ENCODE measurements around the gene CACNG1. TPM values are rescaled to one million over a fixed set of nuclear protein-coding genes. Genes with fewer than 3 reads are reported as not detected.

CACNG1 gene
- total and polyA plus RNA-seq, 5 experiments from 2014 or later: not detected

DNA sequence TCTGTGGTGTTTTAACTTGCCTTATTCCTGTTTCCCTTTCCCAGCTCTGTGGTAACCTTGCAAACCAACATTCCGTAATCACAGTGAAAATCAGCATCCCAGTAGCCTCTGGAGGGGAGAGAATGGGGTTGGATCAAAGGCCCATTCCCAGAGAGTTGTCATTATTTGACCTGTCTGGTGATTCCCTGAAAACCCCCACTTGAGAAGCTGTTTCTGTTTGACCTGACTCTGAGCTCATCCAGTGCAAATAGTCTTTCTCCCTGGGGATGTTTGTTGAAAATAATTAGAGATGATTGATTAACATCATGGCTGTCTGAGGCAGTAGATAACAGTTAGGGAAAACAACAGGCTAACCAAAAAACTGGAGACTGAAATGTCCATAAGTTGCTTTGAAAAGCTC is 3.0 kb downstream of the CACNG1 start:
- H3K27me3 Mint-ChIP-seq: peaks cover 0 to 4% (median 0%) of the 10 kb centered on the region in 5 donors
- H3K4me3 Mint-ChIP-seq: no peak overlapping the region
- POLR2A ChIA-PET: no interaction called here

DNA sequence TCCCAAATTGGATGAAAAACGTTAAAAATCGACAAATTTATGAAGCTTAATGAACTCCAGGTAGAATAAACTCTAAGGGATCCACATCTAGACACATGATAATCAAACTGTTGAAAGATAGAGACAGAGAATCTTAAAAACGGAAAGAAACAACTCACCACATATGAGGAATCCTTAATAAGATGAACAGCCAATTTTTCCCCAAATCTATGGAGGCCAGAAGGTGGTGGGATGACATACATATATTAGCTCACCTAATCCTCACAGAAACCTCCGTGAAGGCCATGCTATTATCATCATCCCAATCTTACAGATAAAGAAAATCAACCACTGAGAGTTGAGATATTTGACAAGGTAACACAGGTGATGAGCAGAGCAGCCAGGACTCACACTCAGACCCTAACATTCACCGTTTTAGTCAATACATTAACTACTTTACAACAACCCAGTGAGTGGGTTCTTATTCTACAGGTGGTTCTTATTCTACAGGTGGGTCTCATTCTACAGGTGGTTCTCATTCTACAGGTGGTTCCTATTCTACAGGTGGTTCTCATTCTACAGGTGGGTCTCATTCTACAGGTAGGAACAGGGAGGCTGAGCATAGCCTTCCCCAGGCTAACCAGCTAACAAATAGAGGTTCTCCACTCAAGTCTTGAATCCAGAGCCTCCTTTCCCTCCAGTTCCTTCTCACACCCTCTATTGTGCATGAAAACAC is 4.8 kb downstream of the CACNG1 start:
- no peaks in the 10 kb centered on the region for H3K4me1 Mint-ChIP-seq
- ATAC-seq (no peak), DNase-seq (no peak)
- peaks cover 8 to 35% (median 19%) of the 10 kb centered on the region in 9 donors for H3K9me3 Mint-ChIP-seq
- H3K36me3 Mint-ChIP-seq: peaks cover 0 to 28% (median 18%) of the 10 kb centered on the region in 3 donors
- no peak overlapping the region for H3K27ac Mint-ChIP-seq
- POLR2A ChIA-PET: no interaction called here
- no peak overlapping the region for H3K4me3 Mint-ChIP-seq
- H3K27me3 Mint-ChIP-seq: peaks cover 0 to 4% (median 0%) of the 10 kb centered on the region in 5 donors

More for the DNA sequence above, 3.0 kb downstream of the CACNG1 start:
- no peaks in the 10 kb centered on the region for H3K4me1 Mint-ChIP-seq
- DNase-seq (no peak), ATAC-seq (no peak)
- peaks cover 8 to 35% (median 19%) of the 10 kb centered on the region in 9 donors for H3K9me3 Mint-ChIP-seq
- no peak overlapping the region for H3K27ac Mint-ChIP-seq
- H3K36me3 Mint-ChIP-seq: peaks cover 0 to 28% (median 18%) of the 10 kb centered on the region in 3 donors

DNA sequence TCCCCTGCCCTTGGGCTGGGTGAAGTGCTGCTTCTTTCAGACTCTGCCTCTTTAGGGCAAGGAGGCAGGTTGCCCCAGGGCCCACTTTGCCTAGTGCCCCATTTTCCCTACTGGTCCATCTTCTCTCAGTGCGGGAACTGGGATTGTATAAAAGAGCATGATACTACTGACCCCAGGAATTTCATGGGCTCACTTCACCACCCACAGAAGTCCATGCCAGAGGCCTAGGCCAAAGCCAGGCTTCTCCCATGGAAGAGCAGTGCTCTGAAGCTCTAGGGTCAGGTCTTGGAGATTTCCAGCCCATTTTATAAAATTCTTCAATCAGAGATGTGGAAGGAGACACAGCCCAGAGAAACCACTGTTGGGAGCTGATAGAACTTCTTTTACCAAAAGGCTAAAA is 5.7 kb downstream of the CACNG1 start:
- ATAC-seq (no peak), DNase-seq (no peak)
- H3K27me3 Mint-ChIP-seq: peaks cover 0 to 4% (median 0%) of the 10 kb centered on the region in 5 donors
- POLR2A ChIA-PET: no interaction called here
- H3K9me3 Mint-ChIP-seq: peaks cover 8 to 35% (median 19%) of the 10 kb centered on the region in 9 donors
- no peaks in the 10 kb centered on the region for H3K4me1 Mint-ChIP-seq
- H3K27ac Mint-ChIP-seq: no peak overlapping the region
- H3K4me3 Mint-ChIP-seq: no peak overlapping the region
- H3K36me3 Mint-ChIP-seq: peaks cover 0 to 28% (median 18%) of the 10 kb centered on the region in 3 donors

DNA sequence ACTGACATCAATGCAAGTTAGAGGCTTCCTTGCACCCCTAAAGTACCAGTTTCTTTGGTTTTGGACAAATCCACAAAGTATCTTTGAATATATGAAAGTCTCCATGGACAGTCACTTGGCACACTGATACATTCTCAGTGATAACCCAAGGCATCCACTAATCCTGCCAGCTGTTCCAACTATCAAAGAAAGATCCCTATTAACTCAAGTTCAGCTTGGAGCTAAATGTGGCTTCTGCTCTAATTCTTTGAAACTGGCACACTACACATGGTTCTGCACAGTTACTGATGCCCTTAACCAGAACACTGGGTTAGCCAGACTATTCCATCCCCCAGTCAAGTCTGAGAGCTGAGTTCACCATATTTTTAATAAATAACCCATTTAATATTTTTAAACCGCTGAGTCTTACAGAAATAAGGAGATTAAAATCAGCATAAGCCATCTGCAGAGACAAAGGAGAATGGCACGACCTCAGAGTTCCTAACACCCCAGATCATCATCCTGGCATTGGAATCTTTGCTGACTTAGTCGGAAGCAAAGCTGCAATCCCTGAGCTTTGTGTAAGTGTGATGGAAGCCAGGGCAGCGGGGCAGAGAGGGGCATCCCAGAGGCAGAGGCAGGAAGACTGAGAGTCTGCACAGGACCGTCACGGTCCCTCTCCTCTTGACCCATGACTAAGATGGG is 6.3 kb downstream of the CACNG1 start:
- Mint-ChIP-seq H3K27me3 (peaks cover 0 to 4% (median 0%) of the 10 kb centered on the region in 5 donors), H3K4me3 (no peak overlapping the region), H3K27ac (no peak overlapping the region), H3K9me3 (peaks cover 8 to 35% (median 19%) of the 10 kb centered on the region in 9 donors), H3K4me1 (no peaks in the 10 kb centered on the region), H3K36me3 (peaks cover 0 to 28% (median 18%) of the 10 kb centered on the region in 3 donors)
- POLR2A ChIA-PET: no interaction called here
- ATAC-seq (no peak), DNase-seq (no peak)

DNA sequence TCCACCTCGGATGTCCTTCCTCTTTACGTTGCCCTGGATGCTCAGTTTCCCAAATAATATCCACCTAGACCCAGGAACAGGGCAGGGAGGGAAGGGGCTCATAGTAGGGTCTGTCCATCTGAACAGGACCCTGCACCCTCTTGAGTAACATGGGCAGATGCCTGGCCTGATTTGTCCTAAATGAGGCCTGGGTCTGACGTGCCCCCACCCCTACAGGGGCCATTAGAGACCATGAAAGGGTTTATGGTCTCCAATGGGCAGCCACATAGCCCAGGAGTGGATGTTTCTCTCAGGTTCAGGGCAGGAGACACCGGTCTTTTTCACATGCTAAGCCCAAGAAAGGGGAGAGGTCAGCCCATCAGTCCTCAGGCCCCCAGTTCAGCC is 6.8 kb downstream of the CACNG1 start:
- Mint-ChIP-seq H3K4me1 (no peaks in the 10 kb centered on the region), H3K36me3 (peaks cover 0 to 28% (median 18%) of the 10 kb centered on the region in 3 donors), H3K27ac (no peak overlapping the region), H3K27me3 (peaks cover 0 to 3% (median 0%) of the 10 kb centered on the region in 5 donors), H3K9me3 (peaks cover 8 to 35% (median 19%) of the 10 kb centered on the region in 9 donors), H3K4me3 (no peak overlapping the region)
- POLR2A ChIA-PET: no interaction called here
- no peak for ATAC-seq
- no peak for DNase-seq

DNA sequence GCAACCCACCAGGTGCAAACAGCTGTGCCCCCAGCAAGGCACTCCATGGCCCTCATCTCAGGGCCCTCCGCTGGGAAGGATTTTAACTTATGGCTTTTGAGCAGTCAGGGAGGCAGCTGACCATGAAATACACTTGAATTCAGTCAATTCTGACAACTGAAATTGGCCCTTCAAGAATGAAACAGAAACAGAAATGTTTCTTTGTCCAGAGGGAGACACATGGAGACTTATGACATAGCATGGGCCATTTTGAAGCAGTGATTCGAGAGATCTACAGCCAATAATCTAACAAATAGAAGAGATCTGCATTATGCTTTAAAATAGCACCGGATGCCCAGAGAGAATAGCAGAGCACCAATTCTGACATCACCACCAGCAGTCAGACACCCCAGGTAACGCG is 7.5 kb downstream of the CACNG1 start:
- Mint-ChIP-seq H3K36me3 (peaks cover 0 to 26% (median 18%) of the 10 kb centered on the region in 3 donors), H3K27ac (no peak overlapping the region), H3K4me1 (no peaks in the 10 kb centered on the region), H3K9me3 (peaks cover 8 to 33% (median 19%) of the 10 kb centered on the region in 9 donors), H3K4me3 (no peak overlapping the region), H3K27me3 (no peaks in the 10 kb centered on the region)
- DNase-seq: no peak
- ATAC-seq: no peak
- POLR2A ChIA-PET: no interaction called here

DNA sequence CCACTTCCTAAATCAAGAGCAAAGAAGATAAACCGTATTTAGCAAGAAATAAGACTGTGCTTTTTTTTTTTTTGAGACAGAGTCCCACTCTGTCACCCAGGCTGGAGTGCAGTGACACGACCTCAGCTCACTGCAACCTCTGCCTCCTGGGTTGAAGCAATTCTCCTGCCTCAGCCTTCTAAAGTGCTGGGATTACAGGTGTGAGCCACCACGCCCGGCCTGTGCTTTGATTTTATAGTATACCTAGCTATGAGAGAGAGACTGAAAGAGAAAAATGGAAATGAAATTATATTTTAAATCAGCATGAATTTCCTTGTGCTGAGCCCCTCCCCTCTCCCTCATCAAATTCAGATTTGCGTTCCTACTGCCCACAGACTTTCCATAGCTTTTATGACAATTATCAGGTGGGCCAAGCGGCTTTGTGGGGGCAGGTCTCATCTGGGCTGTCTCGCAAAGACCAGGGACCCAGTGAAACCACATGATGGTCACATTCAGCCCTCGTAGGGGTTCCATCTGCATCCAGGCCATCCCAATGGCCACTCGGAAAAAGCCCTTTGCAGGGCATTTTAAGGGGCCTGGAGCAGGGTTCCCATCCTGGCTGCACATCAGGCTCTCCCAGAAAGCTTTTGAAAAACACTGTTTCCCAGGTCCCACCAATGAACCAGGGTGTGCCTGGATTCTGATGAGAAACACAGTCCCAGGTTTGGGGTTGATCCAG is 8.5 kb downstream of the CACNG1 start:
- no peaks in the 10 kb centered on the region for H3K27me3 Mint-ChIP-seq
- POLR2A ChIA-PET: no interaction called here
- no peak overlapping the region for H3K27ac Mint-ChIP-seq
- H3K36me3 Mint-ChIP-seq: peaks cover 0 to 16% (median 10%) of the 10 kb centered on the region in 3 donors
- H3K9me3 Mint-ChIP-seq: peaks cover 1 to 22% (median 15%) of the 10 kb centered on the region in 9 donors
- DNase-seq (no peak), ATAC-seq (no peak)
- no peaks in the 10 kb centered on the region for H3K4me1 Mint-ChIP-seq
- no peak overlapping the region for H3K4me3 Mint-ChIP-seq

DNA sequence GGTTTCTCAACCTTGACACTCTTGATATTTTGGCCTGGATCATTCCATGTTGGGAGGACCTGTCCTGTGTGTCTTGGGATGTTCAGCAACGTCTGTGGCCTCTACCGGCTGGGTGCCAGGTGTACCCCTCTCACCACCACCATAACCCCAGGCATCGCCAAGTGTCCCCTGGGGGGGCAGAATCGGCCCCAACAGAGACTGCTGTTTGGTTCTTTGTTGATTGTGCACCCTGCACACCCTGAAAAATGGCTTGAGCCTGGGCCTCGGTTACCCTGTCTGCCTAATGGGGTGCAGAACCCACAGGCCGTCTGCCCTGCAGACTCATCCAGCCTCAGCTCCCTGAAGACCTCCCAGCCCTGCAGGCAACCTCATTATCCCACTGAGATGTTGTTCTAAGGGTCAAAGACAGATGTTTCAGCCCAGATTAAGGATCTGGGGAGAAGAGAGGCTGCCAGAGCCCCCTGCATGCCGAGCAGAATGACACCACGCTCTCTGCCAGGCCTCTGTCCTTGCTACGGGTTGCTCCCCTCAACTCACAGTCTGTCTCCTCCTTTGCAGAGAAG is 9.2 kb downstream of the CACNG1 start:
- POLR2A ChIA-PET: no interaction called here
- ATAC-seq (no peak), DNase-seq (no peak)
- H3K27ac Mint-ChIP-seq: no peak overlapping the region
- no peak overlapping the region for H3K4me3 Mint-ChIP-seq
- peaks cover 0 to 16% (median 11%) of the 10 kb centered on the region in 9 donors for H3K9me3 Mint-ChIP-seq
- H3K27me3 Mint-ChIP-seq: no peaks in the 10 kb centered on the region
- peaks cover 0 to 9% (median 8%) of the 10 kb centered on the region in 3 donors for H3K36me3 Mint-ChIP-seq
- no peaks in the 10 kb centered on the region for H3K4me1 Mint-ChIP-seq

DNA sequence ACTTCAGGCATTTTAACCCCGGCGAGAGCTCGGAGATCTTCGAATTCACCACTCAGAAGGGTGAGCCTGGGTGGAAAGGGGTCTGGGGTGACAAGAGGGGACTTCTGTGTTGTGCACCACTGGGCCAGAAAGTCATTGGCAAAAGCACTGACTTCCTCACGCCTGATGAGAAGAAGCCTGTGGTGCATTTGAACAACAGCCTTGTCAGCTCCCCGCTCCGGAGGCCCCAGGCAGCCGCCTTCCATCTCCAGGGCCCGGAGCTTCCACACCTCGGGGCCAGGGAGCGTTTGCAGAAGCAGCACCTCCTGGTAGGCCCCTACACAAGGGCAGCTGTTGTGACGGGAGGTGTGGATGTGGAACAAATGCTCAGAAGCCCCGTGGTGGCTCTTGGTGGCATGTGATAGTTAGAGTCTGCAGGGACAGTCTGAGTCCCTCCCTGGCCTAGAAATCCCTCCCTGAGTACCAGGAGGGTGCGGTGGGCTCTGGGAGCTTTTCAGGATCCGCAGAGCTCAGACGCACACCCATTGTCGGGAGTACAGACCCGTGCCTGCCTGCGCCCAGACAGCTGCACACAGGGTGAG is 9.7 kb downstream of the CACNG1 start:
- Mint-ChIP-seq H3K9me3 (peaks cover 0 to 10% (median 5%) of the 10 kb centered on the region in 9 donors), H3K4me3 (no peak overlapping the region), H3K4me1 (no peaks in the 10 kb centered on the region), H3K27ac (no peak overlapping the region), H3K36me3 (peaks cover 0 to 5% (median 5%) of the 10 kb centered on the region in 3 donors), H3K27me3 (no peaks in the 10 kb centered on the region)
- ATAC-seq (no peak), DNase-seq (no peak)
- POLR2A ChIA-PET: no interaction called here

DNA sequence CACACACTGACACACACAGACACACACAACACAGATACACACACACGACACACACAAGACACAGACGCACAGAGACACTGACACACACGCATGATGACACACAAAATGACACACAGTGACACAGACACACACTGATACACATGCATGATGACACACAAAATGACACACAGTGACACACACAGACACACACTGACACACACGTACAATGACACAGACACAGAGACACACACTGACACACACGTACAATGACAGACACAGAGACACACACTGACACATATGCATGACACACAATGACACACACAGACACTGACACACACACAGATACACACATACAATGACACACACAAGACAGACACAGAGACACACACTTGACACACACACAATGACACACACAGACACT is 10.3 kb downstream of the CACNG1 start:
- Mint-ChIP-seq H3K36me3 (peaks cover 0 to 5% (median 2%) of the 10 kb centered on the region in 3 donors), H3K27ac (peak overlapping the region in 2 of 10 donors; percentile 3 to 48), H3K4me3 (no peak overlapping the region), H3K4me1 (no peaks in the 10 kb centered on the region), H3K9me3 (peaks cover 0 to 5% (median under 1%) of the 10 kb centered on the region in 9 donors), H3K27me3 (no peaks in the 10 kb centered on the region)
- DNase-seq: no peak
- ATAC-seq: no peak
- POLR2A ChIA-PET: no interaction called here

DNA sequence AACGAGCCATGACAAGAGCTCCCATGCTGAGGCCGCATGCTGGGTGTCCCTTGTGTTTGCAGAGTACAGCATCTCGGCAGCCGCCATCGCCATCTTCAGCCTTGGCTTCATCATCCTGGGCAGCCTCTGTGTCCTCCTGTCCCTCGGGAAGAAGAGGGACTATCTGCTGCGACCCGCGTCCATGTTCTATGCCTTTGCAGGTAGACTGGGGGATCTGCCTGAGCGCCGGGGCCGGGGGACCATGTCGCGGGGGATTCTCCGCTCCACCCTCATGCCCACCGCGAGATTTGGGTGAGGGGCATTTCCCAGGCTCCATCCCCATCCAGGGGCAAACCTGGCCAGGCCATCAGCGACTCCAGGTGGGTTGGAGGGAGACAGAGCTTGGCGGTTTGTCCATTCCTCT is 10.7 kb downstream of the CACNG1 start:
- Mint-ChIP-seq H3K27me3 (no peaks in the 10 kb centered on the region), H3K27ac (no peak overlapping the region), H3K4me3 (no peak overlapping the region), H3K4me1 (no peaks in the 10 kb centered on the region), H3K36me3 (peaks cover 0 to 5% (median 0%) of the 10 kb centered on the region in 3 donors), H3K9me3 (peaks cover 0 to under 1% (median 0%) of the 10 kb centered on the region in 9 donors)
- POLR2A ChIA-PET: no interaction called here
- no peak for ATAC-seq
- DNase-seq: no peak
